Ammon's horn (tissue), 1 donor: ENCODE measurements around the gene RASSF3.
"Not testable (repeated sequence)": the region's sequence is repeated elsewhere in the genome, so short reads cannot be mapped to it uniquely, and the experiment has no call there.

Source experiments
- DNase-seq: peaks from one replicate; pipeline ENCODE4 v3.0.0-alpha.2; 2016; ENCODE audit warnings: low spot score

RASSF3 gene

DNA sequence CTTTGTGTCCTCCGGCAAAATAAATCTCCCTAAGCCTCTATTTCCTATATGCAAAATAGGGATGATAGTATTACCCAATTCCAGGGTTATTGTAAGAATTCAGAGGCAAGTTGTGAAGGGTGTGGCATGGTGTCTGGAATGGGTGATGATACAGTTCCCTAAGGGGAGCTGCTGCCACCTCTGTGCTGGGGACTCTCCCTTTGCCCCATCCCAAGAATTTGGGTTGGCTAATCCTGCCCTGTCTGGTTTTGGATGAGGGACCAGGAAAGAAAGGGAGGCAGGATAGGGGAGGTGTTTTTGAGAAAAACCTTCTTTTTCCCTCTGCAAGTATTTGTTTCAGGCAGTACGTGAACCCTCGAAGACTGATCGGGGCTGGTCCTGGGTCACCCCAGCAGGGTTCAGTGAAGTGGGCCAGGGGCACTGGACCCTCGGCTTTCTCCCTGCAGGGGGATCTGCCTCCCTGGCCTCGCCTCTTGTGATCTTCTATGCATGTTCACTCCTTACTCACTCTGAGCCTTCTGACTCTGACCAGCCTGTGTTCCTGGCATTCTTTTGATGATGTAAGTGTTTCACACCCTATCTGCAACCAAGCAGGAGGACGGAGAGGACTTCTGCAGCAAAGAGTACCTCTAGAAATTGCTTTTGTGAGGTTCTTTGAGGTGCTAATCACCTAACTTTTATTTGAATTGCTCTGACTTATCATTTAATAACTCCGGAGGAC is 60.8 kb downstream of the RASSF3 start:
- DNase-seq: no peak

DNA sequence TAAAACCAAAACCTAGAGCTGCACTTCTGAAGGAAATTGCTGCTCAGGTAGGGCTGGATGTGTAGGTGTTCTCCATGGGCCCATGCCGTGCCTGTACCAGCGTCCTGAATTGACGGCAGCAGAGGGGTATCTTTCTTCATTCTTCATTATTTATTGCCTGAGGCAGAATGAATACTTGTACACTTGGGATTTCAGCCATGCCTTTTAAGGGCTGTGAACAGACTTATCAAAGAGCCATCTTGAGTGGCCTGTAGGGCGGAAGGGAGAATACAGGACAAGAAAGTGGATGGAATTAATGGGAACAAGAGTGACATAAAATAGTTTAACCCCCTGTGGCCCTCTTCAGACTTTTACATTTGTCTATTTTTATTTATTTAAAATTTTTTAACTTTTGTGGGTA is 61.4 kb downstream of the RASSF3 start:
- DNase-seq: no peak

DNA sequence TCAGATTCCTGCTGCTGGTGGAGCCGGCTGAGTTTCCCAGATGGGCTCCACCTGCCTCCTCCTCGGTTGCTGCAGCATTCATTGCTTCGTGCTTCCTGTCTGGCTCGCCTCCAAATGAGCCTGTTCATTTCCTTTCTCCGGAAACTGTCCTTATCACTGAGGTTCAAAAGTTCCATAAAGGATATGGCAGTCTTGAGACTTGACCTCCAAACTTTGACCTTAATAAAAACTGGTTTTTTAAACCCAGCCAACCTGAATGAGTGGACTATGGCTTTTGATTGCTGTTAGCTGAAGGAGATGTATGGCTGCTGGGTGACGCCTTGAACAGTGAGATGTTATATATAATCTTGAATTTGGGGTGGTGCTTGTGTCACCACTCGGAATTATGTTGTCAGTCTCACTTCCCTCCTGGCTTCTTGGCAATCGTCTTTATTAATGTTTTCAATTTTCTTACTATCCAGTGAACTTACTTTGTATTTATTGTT is 62.7 kb downstream of the RASSF3 start:
- no peak for DNase-seq

DNA sequence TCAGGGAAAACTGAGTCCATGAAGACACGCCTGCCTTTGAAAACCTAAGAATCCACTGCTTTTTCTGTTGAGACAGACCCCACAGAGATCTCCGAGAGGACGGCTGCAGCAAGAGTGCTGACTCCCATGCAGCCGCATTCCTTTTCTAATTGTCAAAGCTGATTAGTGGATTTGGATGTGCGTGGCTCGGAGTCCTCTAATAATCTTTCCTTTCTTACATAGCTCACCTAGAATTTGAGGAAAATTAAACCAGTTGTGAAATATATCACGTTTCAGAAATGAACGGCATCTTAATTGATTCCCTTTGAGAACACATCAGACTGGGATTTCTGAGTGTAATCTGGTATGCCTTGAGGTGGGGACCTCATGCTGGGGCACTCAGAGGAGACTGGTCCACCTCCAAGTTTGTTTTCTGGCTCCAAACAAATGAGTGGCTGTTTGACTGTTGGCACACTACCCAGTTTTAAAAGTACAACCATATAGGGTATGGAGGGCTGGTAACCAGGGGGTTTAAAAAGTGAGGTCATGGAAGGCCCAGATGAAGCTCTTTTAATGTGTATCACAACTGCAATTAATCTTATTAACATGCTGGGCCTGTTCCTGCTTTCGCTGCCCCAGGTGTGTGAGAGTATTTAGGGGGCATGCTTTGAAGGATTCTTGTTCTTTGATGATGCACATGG is 63.3 kb downstream of the RASSF3 start:
- DNase-seq: no peak

DNA sequence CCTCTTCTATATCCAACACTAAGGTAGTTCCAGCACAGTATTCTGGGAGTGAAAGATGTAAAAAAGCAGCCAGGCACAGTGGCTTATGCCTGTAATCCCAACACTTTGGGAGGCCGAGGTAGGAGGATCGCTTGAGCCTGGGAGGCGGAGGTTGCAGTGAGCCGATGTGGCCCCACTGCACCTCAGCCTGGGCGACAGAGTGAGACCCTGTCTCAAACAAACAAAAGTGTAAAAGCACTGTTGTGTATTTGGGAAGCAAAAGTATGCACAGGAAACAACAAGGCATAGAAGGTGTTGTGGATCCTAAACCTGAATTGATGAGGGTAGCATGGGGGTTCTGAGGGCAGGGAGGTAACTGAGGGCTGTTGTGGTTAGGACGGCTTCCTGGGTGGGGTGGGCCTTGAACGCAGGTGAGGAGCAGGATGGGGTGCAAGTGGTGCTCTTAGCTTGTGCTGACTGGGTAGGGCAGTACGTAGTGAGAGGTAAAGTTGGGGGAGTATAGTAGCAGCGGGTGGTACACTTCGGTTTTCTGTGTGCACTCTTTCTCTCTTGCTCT is 64.2 kb downstream of the RASSF3 start:
- DNase-seq: no peak

DNA sequence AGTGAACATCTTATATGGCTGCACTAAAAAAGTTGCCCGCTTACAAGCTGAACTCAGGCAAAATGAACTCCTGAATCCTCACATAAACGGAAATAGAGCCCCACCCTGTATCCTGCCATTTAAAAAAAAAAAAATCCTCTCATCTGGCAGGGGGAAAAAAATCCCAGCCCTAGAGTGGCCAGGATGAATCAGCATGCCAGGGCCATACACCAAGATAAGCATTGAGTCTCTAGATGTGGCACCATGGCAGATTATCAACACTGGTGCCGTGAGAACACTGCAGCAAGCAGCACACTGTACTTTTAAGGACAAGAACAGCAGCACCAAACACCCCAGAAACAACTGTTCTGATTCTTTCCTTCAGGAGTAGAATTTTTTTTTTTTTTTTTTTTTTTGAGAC is 65.5 kb downstream of the RASSF3 start:
- no peak for DNase-seq

DNA sequence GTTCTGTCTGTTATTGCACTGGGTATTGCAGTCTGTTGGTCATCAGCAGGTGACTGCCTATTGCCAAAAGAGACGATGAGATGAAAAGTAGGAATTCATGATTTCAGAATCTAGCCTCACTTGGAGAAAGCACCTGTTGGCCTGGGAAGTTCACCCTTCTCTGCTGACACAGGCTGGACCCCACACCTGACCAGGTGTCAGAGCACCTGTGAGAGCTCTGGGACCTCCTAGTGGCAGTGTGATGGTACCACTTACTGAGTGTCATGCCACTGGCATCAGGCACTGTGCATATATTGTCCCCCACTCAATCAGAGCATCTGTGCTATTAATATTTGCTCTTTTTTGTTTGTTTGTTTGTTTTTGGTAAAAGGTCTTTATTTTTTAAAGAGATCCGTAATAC is 68.0 kb downstream of the RASSF3 start:
- no peak for DNase-seq

DNA sequence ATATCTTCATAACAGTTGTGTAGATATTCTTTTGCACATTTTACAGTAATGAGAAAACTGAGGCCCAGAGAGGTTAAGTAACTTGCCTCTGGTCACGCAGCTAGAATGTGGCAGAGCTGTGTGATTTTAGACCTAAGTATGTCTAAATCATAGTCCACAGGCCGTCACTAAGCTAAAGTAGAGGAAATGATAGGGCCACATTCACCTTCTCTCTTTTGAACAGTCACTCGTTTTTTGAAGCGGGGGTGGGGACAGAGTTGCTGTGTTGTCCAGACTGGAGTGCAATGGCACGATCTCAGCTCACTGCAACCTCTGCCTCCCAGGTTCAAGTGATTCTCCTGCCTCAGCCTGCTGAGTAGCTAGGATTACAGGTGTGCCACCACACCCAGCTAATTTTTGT is 68.5 kb downstream of the RASSF3 start:
- DNase-seq: no peak

DNA sequence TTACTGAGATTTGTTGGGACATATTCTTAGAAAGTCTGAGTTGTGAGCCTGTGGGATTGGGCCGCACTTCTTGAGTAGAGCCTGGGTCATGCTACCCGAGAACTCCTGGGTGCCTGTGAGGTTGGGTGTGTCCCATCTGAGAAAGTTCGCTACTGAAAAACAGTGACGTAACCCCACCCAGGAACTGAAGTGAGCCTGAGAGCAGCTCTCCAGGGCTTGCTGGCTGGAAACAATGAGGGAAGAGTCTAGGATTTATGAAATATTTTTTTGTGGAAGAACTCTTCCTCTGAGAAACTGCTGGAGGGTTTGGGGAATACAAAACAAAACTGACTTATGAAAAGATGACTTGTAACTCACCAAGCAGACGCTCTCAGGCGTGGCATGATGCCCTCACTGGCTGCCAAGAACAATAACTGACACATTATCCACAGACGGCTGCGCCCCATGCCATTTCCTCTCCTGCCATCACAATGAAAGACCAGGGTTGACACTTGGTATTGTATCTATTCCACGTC is 69.2 kb downstream of the RASSF3 start:
- peak; percentile 63 for DNase-seq

DNA sequence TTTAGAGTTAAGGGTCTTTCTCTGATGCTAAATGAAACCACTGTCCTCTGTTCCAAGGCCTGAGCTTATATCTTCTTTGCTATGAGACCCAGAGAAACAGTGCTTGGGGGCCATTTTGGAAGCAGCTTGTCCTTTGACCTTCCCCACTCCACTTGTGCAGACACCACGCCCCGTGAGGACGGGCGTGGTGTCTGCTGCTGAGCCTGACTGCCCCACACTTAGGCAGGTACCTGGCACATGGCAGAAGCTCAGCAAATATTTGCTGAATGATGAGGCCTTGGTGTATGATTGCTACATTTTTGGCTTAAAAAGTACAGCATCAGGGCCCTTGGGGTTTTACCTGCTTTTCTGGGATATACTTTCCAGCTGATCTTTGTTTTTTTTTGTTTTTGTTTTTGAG is 69.9 kb downstream of the RASSF3 start:
- DNase-seq: no peak

DNA sequence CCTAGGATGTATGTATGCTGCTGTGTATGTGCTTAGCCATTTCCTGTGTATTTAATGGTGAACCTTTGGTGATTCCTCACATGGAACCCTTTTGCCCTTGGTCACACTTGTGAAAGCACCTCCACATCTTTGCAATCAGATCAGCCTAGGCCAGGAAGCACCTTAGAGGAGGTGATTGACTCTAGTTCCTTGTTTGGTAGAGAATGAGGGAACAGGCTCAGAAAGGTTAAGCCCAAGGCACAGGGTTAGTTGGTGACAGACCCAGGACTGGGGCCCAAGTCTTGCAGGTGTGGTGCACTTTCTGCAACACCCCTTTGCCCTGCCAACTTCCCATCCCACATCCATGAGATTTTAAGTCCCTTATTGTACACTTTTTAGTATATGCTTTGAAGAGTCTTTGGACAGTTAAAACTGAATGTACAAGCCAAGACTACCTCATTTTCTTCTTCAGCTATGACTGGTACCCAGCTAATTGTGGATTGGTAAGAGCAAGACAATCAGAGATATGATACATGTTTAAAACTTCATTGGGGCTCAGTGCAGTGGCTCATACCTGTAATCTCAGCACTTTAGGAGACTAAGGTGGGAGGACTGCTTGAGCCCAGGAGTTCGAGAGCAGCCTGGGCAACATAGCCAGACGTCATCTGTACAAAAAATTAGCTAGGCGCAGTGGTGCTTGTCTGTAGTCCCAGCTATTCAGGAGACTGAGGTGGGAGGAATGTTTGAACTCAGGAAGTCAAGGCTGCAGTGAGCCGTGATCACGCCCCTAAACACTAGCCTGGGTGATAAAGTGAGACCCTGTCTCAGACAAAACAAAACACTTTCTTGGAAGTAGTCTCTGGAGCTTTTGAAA is 71.1 kb downstream of the RASSF3 start:
- no peak for DNase-seq

DNA sequence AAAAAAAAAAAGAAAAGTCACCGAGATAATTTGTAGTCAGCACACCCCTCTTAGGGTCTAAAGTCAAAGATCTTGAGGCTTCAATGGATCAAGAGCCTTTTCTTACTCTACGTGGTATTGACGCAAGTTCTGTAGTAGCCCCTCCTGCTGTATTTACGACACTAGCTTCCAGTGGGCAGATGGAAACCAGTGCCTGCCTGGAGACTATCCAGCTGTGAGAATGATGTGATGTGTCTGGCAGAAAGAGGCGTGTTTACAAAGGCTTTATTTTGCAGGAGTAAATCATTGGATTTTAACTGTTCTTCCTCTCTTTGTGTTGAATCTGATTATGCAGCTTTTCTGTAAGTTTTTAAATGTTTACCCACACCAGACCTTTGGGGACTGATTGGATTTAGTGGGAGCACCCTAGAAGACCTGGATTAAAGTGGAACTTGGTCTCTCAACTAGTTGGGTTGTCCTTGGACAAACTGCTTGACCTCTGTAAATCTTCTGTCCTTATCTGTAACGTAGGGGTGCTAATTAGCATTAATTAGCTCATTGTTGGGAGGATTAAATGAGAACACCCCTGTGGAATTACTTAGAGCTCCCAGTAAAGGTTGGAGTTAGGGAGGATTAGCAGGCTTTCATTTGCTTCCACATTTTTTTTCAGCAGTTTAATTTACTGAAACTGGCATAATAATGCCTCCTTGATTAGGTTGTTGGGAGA is 72.4 kb downstream of the RASSF3 start:
- peak; percentile 13 for DNase-seq

DNA sequence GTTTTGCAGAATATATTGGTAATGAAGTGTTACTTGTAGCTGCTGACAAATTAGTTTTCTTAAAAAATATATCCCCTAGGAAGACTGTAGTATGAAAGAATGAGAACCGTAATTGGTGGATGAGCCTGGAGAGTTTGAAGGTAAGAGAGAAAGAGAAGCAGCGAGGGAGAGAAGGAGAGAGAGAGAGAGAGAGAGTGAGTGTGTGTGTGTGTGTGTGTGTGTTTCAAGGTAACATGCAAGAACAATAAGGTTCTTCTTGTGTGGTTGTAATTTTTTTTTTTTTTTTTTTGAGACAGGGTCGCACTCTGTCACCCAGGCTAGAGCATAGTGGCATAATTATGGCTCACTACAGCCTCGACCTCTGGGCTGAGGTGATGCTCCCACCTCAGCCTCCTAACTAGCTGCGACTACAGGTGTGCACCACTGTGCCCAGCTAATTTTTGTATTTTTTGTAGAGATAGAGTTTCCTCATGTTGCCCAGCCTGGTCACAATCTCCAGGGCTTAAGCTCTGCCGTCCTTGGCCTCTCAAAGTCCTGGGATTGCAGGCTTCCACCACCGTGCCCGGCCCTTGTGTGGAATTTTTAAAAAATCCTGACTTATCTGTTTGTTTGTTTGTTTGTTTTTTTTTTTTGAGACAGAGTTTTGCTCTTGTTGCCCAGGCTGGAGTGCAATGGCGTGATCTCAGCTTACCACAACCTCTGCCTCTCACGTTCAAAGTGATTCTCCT is 73.7 kb downstream of the RASSF3 start:
- no peak for DNase-seq

DNA sequence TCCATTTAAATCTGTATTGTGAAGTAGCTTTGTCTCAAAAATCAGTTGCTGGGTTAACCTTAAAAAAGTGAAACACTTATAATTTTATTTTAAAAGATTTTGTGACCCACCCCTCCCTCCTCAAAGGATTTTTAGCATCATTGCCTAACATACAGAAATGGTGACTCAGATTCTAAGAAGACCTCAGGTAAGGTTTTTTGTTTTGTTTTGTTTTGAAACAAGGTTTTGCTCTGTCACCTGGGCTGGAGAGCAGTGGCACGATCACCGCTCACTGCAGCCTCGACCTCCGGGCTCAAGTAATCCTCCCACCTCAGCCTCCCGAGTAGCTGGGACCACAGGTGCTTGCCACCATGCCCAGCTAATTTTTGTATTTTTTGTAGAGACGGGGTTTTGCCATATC is 74.8 kb downstream of the RASSF3 start:
- DNase-seq: no peak

DNA sequence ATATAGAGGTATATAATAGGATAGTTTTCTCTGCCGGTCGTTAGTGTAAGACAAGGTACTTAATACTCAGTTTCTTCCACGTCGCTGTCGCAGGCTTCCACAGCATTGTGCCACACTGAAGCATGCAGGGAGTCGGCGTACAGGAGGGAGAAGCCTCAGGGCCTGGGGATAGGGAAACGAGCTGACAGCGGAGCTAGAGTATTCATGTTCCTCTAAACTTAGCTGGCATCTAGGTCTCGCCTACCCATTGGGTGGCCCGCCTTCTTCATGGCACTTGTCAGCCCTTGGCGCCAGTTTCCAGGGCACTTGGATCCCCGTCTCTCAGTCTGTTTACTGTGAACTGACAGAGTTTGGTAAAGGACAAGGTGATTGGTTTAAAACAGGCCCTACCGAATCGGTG is 75.3 kb downstream of the RASSF3 start:
- DNase-seq: no peak

DNA sequence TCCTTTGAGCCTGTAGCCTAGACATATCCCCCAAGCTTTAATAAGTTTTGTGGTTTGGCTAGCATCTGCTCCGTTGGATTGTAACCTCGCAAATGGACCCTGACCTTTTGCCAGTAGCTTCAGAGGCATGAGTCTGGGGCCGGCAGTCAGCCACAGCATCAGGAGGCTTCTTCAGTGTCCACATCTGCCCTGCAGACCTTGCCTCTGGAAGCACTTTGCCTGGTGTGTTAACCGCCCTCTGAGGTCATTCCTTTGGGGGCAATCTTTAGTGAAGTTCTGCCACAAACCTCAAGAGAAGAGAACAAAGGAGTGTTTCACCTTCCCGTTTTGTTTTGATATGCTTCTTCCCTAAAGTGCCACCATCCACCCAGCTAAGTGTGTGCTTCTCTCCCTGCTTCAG is 77.5 kb downstream of the RASSF3 start:
- no peak for DNase-seq

DNA sequence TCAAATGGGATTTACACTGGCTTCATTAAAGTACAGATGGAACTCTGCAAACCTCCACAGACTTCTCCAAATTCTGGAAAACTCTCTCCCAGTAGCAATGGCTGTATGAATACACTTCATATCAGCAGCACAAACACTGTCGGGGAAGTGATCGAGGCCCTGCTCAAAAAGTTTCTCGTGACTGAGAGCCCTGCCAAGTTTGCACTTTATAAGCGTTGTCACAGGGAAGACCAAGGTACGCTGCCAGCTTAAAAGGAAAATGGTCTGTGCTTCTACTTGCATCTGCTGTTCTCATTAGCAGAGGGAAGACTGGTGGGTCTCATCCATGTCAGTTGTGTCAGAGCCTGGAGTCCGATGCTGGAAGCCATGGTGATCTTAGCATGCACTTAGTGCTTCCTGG is 77.9 kb downstream of the RASSF3 start:
- DNase-seq: no peak

DNA sequence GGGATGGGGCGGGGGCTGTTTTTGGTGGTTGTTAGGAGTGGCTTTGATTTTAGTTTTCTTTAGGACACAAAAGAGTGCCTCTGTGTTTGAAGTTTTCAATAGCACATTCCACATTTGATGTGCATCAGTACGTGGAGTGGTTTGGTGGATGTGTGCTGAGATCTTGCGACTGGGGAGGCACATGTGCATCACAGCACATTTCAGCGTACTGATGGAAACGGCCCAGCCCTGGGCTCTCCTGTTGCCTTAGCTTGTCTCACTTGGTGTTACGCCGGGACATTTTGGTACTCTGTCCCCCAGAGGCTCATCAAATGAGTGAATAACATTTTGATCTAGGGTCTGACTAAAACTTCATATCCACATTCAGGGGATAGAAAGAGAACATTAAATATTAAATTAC is 78.4 kb downstream of the RASSF3 start:
- no peak for DNase-seq

DNA sequence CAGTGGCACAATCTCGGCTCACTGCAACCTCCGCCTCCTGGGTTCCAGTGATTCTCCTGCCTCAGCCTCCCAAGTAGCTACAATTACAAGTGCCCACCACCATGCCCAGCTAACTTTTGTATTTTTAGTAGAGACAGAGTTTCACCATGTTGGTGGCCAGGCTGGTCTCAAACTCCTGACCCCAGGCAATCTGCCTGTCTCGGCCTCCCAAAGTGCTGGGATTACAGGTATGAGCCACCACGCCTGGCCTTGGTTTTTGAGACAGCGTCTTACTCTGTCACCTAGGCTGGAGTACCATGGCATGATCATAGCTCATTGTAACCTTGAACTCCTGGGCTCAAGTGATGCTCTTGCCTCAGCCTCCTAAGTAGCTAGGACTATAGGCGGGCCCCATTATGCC is 79.9 kb downstream of the RASSF3 start:
- not testable (repeated sequence) for DNase-seq

DNA sequence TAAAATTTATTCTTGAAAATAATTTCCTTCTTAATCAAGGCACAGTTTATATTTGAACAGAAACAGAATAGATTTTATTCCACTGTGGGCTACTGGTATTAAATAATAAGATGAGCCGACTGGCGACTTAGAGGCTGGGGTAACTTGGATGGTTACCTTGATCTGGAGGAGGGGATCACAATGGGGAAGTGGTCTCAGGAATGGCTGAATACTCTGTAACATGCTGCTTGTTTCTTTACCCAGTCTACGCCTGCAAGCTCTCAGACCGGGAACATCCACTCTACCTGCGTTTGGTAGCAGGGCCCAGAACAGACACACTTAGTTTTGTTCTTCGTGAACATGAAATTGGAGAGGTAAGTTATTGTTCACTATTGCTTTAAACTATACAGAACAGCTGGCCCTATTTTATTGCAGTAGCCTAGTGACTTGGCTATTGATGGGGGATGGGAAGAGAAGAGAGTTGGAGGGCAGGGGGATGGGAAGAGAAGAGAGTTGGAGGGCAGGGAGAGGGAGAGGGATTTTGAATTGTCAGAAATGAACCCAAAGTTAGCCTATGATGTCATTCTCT is 81.0 kb downstream of the RASSF3 start:
- DNase-seq: no peak
